HepG2 (cell line): ENCODE data around the gene IFT88. TPM values are rescaled to one million over a fixed set of nuclear protein-coding genes. Genes with fewer than 3 reads are reported as not detected.

ENCODE experiments used
- ATAC-seq: fragments of 200-7000 bp; cut with Tn5 transposase; 3 replicates; pipeline ENCODE4 v1.9.1; 2020; ENCODE audit warnings: mild to moderate bottlenecking, moderate library complexity
- BruUV-seq: library from RNA; stranded (reverse); fragments of 400-500 nt; replicated peaks from 2 replicates; lab custom pipeline; 2021; lab: Mats Ljungman, UMichigan
- CTCF ChIA-PET: fragments of 300-600 bp; formaldehyde crosslinking; extraction: SDS; loops from one replicate; lab custom pipeline; 2021; ENCODE audit warnings: low total read pairs, inconsistent platforms, low intra/inter-chr PET ratio; lab: Yijun Ruan, JAX
- POLR2A ChIA-PET: fragments of 350-600 bp; sonication (Branson Sonifier 250); formaldehyde crosslinking; loops from one replicate; lab custom pipeline; 2020; ENCODE audit warnings: antibody characterized with exemption, inconsistent platforms; lab: Yijun Ruan, JAX
- DNase-seq: peaks from one replicate; pipeline ENCODE4 v3.0.0-alpha.2; 2015; ENCODE audit warnings: low spot score
- FAIRE-seq: peaks from 3 replicates; lab custom pipeline; 2011; peaks lifted over from hg19 to GRCh38; lab: Jason Lieb, UNC
- H2AFZ ChIP-seq: one replicate; pipeline ENCODE4 v1.6.1; 2011; ENCODE audit warnings: low read length, inconsistent platforms
- H3K27ac ChIP-seq: fragments of 300-600 bp; 3 replicates; pipeline ENCODE4 v1.8.0; 2011; ENCODE audit warnings: mixed run types, mild to moderate bottlenecking, mixed read lengths, low read length, inconsistent platforms; ENCODE audit not compliant: insufficient read depth; ENCODE audit errors: extremely low read length
- H3K27me3 ChIP-seq, 2 experiments: fragments of 200-600 bp in 1 of 2; 2 replicates in 1 of 2; 3 replicates in 1 of 2; pipeline versions ENCODE4 v1.6.0 to v1.8.0; 2011; ENCODE audit warnings: low read length in 2 of 2, mild to moderate bottlenecking in 2 of 2, moderate library complexity in 2 of 2, inconsistent platforms in 1 of 2; ENCODE audit not compliant: insufficient read depth in 2 of 2, control insufficient read depth in 1 of 2
- H3K36me3 ChIP-seq, 2 experiments: fragments of 200-600 bp in 1 of 2; replicated peaks in 1 of 2; 2 replicates in 1 of 2; 3 replicates in 1 of 2; pipeline versions ENCODE4 v1.5.1 to v1.8.0; 2011; ENCODE audit warnings: low read length in 2 of 2, inconsistent platforms in 1 of 2; ENCODE audit not compliant: insufficient read depth in 2 of 2, control insufficient read depth in 1 of 2
- H3K4me1 ChIP-seq: 2 replicates; pipeline ENCODE4 v1.5.1; 2012; ENCODE audit warnings: low read length, inconsistent platforms; ENCODE audit not compliant: insufficient read depth
- H3K4me2 ChIP-seq: 2 replicates; pipeline ENCODE4 v1.6.0; 2011; ENCODE audit warnings: low read depth, low read length, inconsistent platforms
- H3K4me3 ChIP-seq, 3 experiments: fragments of 200-600 bp in 1 of 3; sonication (generic), shearing (Covaris generic) in 1 of 3; replicated peaks in 1 of 3; 2 replicates each; pipeline ENCODE4 v1.5.1; 2011 to 2016; ENCODE audit warnings: low read length in 3 of 3, inconsistent platforms in 2 of 3, low read depth in 2 of 3, mild to moderate bottlenecking in 2 of 3, control low read depth in 1 of 3, mixed read lengths in 1 of 3; ENCODE audit not compliant: insufficient read depth in 1 of 3
- H3K79me2 ChIP-seq: one replicate; pipeline ENCODE4 v1.6.1; 2011; ENCODE audit warnings: low read length, inconsistent platforms; ENCODE audit not compliant: insufficient read depth
- H3K9ac ChIP-seq: 2 replicates; pipeline ENCODE4 v1.6.0; 2011; ENCODE audit warnings: mild to moderate bottlenecking, low read depth, low read length, inconsistent platforms; ENCODE audit not compliant: insufficient read depth
- H3K9me3 ChIP-seq: 2 replicates; pipeline ENCODE4 v1.5.1; 2012; ENCODE audit warnings: mild to moderate bottlenecking, low read length
- H4K20me1 ChIP-seq: 2 replicates; pipeline ENCODE4 v1.6.0; 2011; ENCODE audit warnings: inconsistent platforms, mild to moderate bottlenecking, low read length, moderate library complexity; ENCODE audit not compliant: insufficient read depth
- HES4 ChIP-seq: sonication (generic); formaldehyde crosslinking; IDR thresholded peaks from 2 replicates; pipeline ENCODE4 v1.9.0; 2021; ENCODE audit warnings: mild to moderate bottlenecking, missing genetic modification reagents, borderline replicate concordance
- MBNL3 ChIP-seq: fragments of 250-450 bp; sonication (Bioruptor Pico); conservative IDR thresholded peaks from 2 replicates; pipeline ENCODE4 v1.8.0; 2022; ENCODE audit warnings: mild to moderate bottlenecking, inconsistent platforms
- RFX3 ChIP-seq: IDR thresholded peaks from 2 replicates; pipeline ENCODE4 v1.6.1; 2016; ENCODE audit warnings: missing biosample characterization, missing genetic modification reagents
- U2AF1 ChIP-seq: fragments of 200-400 bp; formaldehyde crosslinking; optimal IDR thresholded peaks from 2 replicates; pipeline ENCODE3; 2017; ENCODE audit warnings: mild to moderate bottlenecking, low read depth, low read length
- ZNF180 ChIP-seq: sonication (generic); formaldehyde crosslinking; IDR thresholded peaks from 2 replicates; pipeline ENCODE4 v1.4.0; 2020; ENCODE audit warnings: low read depth, missing genetic modification reagents, borderline replicate concordance
- ZNF256 ChIP-seq: sonication (generic); formaldehyde crosslinking; conservative IDR thresholded peaks from 2 replicates; pipeline ENCODE4 v1.4.0; 2020; ENCODE audit warnings: missing genetic modification reagents
- ZNF777 ChIP-seq: sonication (generic); formaldehyde crosslinking; IDR thresholded peaks from 2 replicates; pipeline ENCODE4 v1.4.0; 2020; ENCODE audit warnings: missing genetic modification reagents
- WGBS: methylation state at CpG from one replicate; pipeline ENCODE4 v1.1.6; 2017; ENCODE audit warnings: low lambda C conversion rate; 5-methylcytosine and 5-hydroxymethylcytosine counted together
- in situ Hi-C: cut with HindIII; loops from 2 replicates; pipeline ENCODE4 v1.10.0; 2017; ENCODE audit warnings: low pct_unique_long_range_greater_than_20kb; ENCODE audit not compliant: extremely low pct_ligation_motif_present
- intact Hi-C: fragments of 100-400 bp; cut with micrococcal nuclease; formaldehyde crosslinking; loops from one replicate; pipeline ENCODE4 v1.10.0; 2022; ENCODE audit not compliant: unreplicated experiment
- polyA plus RNA-seq, 8 experiments: library from polyadenylated mRNA; depleted of rRNA in 3 of 8; stranded (reverse) in 7 of 8; unstranded in 1 of 8; fragments of >200 nt; fragmentation: Illumina TruSeq in 4 of 8; extraction: Trizol in 4 of 8; gene quantifications; 2 replicates each; pipeline versions ENCODE4 v1.2.1 to v1.2.3, GENCODE V29; 2011 to 2016; ENCODE audit warnings: low read depth in 4 of 8, missing spikeins in 1 of 8, mixed read lengths in 1 of 8; ENCODE audit not compliant: insufficient read depth in 1 of 8
- total RNA-seq, 5 experiments: library from RNA; depleted of rRNA; stranded (reverse); fragments of >200 nt; fragmentation: Illumina TruSeq; extraction: Trizol; gene quantifications; 2 replicates each; pipeline ENCODE4 v1.2.3, GENCODE V29; 2016; ENCODE audit warnings: low read depth in 1 of 5
- TF ChIP-seq, protein P1 (sequence below): sonication (generic); formaldehyde crosslinking; IDR thresholded peaks from 2 replicates; pipeline ENCODE4 v1.5.0; 2020; ENCODE audit warnings: mild to moderate bottlenecking, missing genetic modification reagents
- TF ChIP-seq, protein P2 (sequence below): sonication (generic); formaldehyde crosslinking; IDR thresholded peaks from 2 replicates; pipeline ENCODE4 v1.5.0; 2020; ENCODE audit warnings: missing genetic modification reagents, mild to moderate bottlenecking, borderline replicate concordance
- TF ChIP-seq, protein P3 (sequence below), 2 experiments: sonication (generic) in 1 of 2; formaldehyde crosslinking in 1 of 2; IDR thresholded peaks; 2 replicates each; pipeline versions ENCODE4 v1.6.1 to v1.9.0; 2014 to 2022; ENCODE audit warnings: antibody characterized with exemption in 1 of 2, borderline replicate concordance in 1 of 2, inconsistent platforms in 1 of 2, low read depth in 1 of 2, missing genetic modification reagents in 1 of 2
- TF ChIP-seq, protein P4 (sequence below): sonication (generic); formaldehyde crosslinking; IDR thresholded peaks from 2 replicates; pipeline ENCODE4 v1.8.0; 2022; ENCODE audit warnings: low read depth, missing genetic modification reagents

The IFT88 gene
- total and polyA plus RNA-seq, 2 of the 13 experiments (the other 11 are each of a cell fraction or from before 2014, with no cell fraction given), result 8.4 to 19.9 TPM

DNA sequence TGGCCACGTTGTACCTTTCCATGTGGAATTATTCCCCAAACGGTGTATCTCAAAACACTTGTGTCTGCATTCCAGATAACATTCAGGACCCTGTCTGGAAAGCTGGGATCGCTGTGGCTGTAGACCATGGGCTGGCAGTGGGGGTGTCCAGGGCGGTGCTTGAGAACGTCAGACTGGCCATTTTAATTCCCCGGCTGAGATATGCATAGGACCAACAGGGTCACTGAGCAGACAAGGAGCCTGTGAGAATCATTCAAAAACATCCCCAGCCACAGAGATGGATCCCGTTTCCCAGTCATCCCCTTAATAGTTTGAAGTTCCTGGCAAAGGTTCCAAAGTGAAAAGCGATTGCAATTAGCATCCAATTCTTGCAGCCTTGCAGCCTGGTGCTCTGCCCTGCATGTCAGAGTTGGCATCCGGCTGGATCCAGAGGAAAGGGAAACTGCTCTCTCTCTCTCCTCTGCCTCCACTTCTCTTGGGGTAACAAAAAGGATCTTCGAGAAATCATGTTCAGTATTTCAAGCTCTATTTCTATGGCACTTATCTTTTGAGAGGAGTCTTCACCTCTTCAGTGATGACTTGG, 41.6 kb downstream of the IFT88 start:
- Histone ChIP-seq H3K9ac (no peak overlapping the region), H3K4me3 (no peak overlapping the region), H2AFZ (no peak overlapping the region), H3K4me2 (no peak overlapping the region), H3K27me3 (no peaks in the 10 kb centered on the region), H3K4me1 (no peaks in the 10 kb centered on the region), H3K79me2 (no peaks in the 10 kb centered on the region), H4K20me1 (no peaks in the 10 kb centered on the region), H3K36me3 (peaks cover 4 to 25% of the 10 kb centered on the region in 2 experiments; a peak in 4 of 5 replicates), H3K9me3 (no peaks in the 10 kb centered on the region), H3K27ac (no peak overlapping the region)
- BruUV-seq, result no TSS peak
- ATAC-seq, result no peak
- in situ Hi-C loops (no loop called here), intact Hi-C loops (no loop called here)
- POLR2A ChIA-PET, result no interaction called here
- CTCF ChIA-PET, result no interaction called here
- no peak for DNase-seq
- whole genome bisulfite sequencing, result 92% methylated on average over 9 of the region's 10 CpGs
- FAIRE-seq, result no peak
- TF ChIP-seq RFX3 (no peak), ZNF777 (CRISPR knock-in tag) (no peak), U2AF1 (no peak), ZNF256 (no peak), ZNF180 (CRISPR knock-in tag) (no peak), MBNL3 (no peak), HES4 (CRISPR knock-in tag) (no peak)
- TF ChIP-seq, protein P1, sequence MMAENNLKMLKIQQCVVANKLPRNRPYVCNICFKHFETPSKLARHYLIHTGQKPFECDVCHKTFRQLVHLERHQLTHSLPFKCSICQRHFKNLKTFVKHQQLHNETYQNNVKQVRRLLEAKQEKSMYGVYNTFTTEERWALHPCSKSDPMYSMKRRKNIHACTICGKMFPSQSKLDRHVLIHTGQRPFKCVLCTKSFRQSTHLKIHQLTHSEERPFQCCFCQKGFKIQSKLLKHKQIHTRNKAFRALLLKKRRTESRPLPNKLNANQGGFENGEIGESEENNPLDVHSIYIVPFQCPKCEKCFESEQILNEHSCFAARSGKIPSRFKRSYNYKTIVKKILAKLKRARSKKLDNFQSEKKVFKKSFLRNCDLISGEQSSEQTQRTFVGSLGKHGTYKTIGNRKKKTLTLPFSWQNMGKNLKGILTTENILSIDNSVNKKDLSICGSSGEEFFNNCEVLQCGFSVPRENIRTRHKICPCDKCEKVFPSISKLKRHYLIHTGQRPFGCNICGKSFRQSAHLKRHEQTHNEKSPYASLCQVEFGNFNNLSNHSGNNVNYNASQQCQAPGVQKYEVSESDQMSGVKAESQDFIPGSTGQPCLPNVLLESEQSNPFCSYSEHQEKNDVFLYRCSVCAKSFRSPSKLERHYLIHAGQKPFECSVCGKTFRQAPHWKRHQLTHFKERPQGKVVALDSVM (CRISPR knock-in tag), result no peak
- TF ChIP-seq, protein P2, sequence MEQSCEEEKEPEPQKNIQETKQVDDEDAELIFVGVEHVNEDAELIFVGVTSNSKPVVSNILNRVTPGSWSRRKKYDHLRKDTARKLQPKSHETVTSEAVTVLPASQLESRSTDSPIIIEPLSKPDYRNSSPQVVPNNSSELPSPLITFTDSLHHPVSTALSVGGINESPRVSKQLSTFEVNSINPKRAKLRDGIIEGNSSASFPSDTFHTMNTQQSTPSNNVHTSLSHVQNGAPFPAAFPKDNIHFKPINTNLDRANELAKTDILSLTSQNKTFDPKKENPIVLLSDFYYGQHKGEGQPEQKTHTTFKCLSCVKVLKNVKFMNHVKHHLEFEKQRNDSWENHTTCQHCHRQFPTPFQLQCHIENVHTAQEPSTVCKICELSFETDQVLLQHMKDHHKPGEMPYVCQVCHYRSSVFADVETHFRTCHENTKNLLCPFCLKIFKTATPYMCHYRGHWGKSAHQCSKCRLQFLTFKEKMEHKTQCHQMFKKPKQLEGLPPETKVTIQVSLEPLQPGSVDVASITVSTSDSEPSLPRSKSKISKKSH (CRISPR knock-in tag), result no peak
- TF ChIP-seq, protein P3, sequence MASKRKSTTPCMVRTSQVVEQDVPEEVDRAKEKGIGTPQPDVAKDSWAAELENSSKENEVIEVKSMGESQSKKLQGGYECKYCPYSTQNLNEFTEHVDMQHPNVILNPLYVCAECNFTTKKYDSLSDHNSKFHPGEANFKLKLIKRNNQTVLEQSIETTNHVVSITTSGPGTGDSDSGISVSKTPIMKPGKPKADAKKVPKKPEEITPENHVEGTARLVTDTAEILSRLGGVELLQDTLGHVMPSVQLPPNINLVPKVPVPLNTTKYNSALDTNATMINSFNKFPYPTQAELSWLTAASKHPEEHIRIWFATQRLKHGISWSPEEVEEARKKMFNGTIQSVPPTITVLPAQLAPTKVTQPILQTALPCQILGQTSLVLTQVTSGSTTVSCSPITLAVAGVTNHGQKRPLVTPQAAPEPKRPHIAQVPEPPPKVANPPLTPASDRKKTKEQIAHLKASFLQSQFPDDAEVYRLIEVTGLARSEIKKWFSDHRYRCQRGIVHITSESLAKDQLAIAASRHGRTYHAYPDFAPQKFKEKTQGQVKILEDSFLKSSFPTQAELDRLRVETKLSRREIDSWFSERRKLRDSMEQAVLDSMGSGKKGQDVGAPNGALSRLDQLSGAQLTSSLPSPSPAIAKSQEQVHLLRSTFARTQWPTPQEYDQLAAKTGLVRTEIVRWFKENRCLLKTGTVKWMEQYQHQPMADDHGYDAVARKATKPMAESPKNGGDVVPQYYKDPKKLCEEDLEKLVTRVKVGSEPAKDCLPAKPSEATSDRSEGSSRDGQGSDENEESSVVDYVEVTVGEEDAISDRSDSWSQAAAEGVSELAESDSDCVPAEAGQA (IDR thresholded peaks at IDR 0.05; ENCODE audit: low read depth), result no peak
- TF ChIP-seq, protein P3 (CRISPR knock-in tag; IDR thresholded peaks at IDR 0.05; ENCODE audit: borderline replicate concordance), result no peak
- TF ChIP-seq, protein P4, sequence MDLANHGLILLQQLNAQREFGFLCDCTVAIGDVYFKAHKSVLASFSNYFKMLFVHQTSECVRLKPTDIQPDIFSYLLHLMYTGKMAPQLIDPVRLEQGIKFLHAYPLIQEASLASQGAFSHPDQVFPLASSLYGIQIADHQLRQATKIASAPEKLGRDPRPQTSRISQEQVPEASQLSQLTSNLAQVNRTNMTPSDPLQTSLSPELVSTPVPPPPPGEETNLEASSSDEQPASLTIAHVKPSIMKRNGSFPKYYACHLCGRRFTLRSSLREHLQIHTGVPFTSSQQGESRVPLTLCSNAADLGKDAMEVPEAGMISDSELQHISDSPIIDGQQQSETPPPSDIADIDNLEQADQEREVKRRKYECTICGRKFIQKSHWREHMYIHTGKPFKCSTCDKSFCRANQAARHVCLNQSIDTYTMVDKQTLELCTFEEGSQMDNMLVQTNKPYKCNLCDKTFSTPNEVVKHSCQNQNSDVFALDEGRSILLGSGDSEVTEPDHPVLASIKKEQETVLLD (CRISPR knock-in tag), result no peak
